SK-N-SH treated with all-trans-retinoic acid at 6 μM for 48 hours (cell line): ENCODE results near the gene P4HTM.

Source experiments
- CSDC2 ChIP-seq: fragments of 250-450 bp; sonication (Bioruptor Pico); IDR thresholded peaks from 2 replicates; pipeline ENCODE4 v1.5.0; 2020; ENCODE audit warnings: mild to moderate bottlenecking, moderate library complexity
- ISL1 ChIP-seq: fragments of 250-450 bp; sonication (Bioruptor Pico); IDR thresholded peaks from 2 replicates; pipeline ENCODE4 v2.1.2; 2022; ENCODE audit warnings: mild to moderate bottlenecking, moderate library complexity
- RARB ChIP-seq: fragments of 250-450 bp; sonication (Bioruptor Pico); IDR thresholded peaks from 2 replicates; pipeline ENCODE4 v1.8.0; 2021; ENCODE audit warnings: mild to moderate bottlenecking, moderate library complexity
- SNAI2 ChIP-seq: fragments of 250-450 bp; sonication (Bioruptor Pico); IDR thresholded peaks from 2 replicates; pipeline ENCODE4 v1.5.0; 2020; ENCODE audit warnings: mild to moderate bottlenecking, moderate library complexity
- TCF4 ChIP-seq: fragments of 250-450 bp; sonication (Bioruptor Pico); IDR thresholded peaks from 2 replicates; pipeline ENCODE4 v1.8.0; 2021; ENCODE audit warnings: mild to moderate bottlenecking, moderate library complexity, borderline replicate concordance
- ZFP3 ChIP-seq: fragments of 250-450 bp; sonication (Bioruptor Pico); IDR thresholded peaks from 2 replicates; pipeline ENCODE4 v1.5.0; 2020; ENCODE audit warnings: mild to moderate bottlenecking, moderate library complexity
- ZFP30 ChIP-seq: fragments of 450-650 bp; formaldehyde crosslinking; IDR thresholded peaks from 2 replicates; pipeline ENCODE4 v1.5.0; 2022; ENCODE audit warnings: mild to moderate bottlenecking, moderate library complexity

DNA sequence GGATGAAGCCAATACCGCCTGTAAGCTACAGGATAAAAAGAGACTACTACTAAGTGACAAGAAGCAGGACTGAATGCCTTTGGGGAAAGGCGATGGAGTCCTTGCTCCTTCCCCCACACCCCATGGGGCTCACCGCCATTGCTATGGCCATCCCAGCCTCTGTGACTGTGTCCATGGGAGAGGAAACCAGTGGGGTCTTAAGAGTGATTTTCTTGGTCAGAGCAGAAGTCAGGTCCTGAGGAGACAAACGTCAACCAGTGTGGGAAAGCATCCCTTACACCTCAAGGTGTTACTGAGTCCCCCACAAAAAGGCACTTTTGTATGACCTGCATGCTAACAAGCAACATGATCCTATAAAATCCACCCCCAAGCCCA, 38.2 kb downstream of the P4HTM start:
- no peak for TF ChIP-seq RARB (CRISPR knock-in tag)
- no peak for TF ChIP-seq CSDC2 (CRISPR knock-in tag)
- no peak for TF ChIP-seq ZFP3 (CRISPR knock-in tag)
- no peak for TF ChIP-seq TCF4 (CRISPR knock-in tag)
- no peak for TF ChIP-seq SNAI2
- no peak for TF ChIP-seq ISL1 (CRISPR knock-in tag)
- TF ChIP-seq ZFP30: no peak
